Stimulated activated CD4-positive, alpha-beta T cell treated with anti-CD3 and anti-CD28 coated beads, Interleukin-12 subunit alpha, Interleukin-12 subunit beta, amount 100 ng/mL, for 4 hours (primary cell): ENCODE data around the gene YIPF1.
"Not testable (repeated sequence)": the region's sequence is repeated elsewhere in the genome, so short reads cannot be mapped to it uniquely, and the experiment has no call there.

Experiments used
- DNase-seq: peaks from one replicate; pipeline ENCODE4 v3.0.0-alpha.2; 2020

The YIPF1 gene

GRCh38 chr1:53837646-53837923 lies 52.0 kb downstream of the YIPF1 start:
- DNase-seq = no peak

GRCh38 chr1:53835491-53835890 lies 54.1 kb downstream of the YIPF1 start:
- no peak for DNase-seq

- DNase-seq = no peak
These were observed 54.8 kb downstream of the YIPF1 start for GRCh38 chr1:53834776-53835175.

- no peak for DNase-seq
These were observed 56.2 kb downstream of the YIPF1 start for GRCh38 chr1:53833393-53833792.

GRCh38 chr1:53826367-53826766 lies 63.2 kb downstream of the YIPF1 start:
- no peak for DNase-seq

DNA sequence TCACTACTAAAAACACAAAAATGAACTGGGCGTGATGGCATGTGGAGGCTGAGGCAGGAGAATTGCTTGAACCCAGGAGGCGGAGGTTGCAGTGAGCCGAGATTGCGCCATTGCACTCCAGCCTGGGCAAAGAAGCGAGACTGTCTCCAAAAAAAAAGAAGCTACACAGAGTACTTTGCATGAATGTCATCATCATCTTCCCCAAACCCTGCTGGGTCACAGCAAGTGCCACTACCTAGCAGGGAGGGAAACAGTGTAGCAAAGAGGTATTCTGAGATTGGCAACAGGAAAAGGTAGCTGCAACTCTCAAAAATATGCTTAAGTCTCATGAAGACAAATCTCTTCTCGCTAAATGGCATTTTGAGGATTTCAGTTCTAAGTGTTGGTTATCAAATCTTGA lies 64.3 kb downstream of the YIPF1 start:
- DNase-seq = no peak

DNA sequence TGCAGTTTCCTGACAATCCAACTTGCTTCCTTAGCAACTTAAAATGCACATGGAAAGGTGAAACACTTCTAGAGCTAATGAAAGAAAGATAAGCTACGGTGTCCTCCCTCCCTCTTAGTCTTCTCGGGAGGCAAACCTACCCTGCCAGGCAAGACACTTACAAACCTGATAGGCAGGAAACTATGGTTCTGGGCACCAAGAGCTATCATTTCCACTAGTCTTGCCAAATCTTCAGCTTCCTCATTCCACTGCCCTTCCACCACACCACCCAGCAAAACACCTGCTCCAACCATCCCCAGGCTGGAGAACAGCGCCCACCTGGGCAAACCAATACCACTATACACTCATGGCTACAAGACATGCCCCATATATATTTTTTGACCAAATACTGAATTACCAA lies 66.7 kb downstream of the YIPF1 start:
- no peak for DNase-seq

DNA sequence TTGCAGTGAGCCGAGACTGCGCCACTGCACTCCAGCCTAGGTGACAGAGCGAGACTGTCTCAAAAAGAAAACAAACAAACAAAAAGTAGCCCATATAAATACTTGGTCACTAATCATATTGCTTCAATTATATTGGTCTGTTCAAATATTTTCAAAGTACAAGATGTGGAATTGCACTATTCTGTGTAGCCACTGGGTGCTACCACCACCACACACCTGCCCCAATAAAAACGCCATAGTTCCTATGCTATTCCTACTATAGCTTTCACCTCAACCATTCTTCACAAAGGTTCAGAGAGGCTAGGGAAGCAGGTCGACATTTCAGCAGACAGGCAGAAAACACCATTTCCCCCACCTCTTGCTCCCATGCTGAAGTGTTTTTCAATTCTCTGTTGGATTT lies 68.2 kb downstream of the YIPF1 start:
- no peak for DNase-seq

DNA sequence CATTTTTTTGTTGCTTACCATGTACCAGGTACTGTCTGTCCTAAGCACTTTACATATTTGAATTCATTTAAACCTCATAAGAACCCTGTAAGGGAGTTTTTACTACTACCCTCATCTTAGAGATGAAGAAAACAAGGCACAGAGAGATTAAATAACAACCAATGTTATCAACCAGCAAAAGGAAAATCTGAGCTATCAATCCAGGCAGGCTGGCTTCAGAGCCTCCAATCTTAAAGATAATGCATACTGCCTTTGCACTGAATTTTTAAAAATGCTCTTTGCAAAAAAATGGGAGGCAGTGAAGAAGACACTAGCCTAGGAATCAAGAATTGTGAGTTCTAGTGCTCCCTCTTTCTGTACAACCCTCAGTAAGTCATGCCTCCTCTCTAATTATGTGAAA lies 70.2 kb downstream of the YIPF1 start:
- no peak for DNase-seq

DNA sequence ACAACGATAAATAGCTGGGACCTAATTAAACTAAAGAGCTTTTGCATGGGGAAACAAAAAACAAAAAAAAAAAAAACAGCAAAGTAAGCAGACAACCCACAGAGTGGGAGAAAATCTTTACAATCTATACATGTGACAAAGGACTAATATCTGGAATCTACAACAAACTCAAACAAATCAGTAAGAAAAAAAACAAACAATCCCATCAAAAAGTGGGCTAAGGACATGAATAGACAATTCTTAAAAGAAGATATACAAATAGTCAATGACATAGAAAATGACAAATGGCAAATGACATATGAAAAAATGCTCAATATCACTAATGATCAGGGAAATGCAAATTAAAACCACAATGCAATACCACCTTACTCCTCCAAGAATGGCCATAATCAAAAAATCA lies 73.0 kb downstream of the YIPF1 start:
- DNase-seq = not testable (repeated sequence)

- DNase-seq = not testable (repeated sequence)
These were observed 74.1 kb downstream of the YIPF1 start for GRCh38 chr1:53815484-53815883.

- peak; percentile 2 for DNase-seq
These were observed 78.2 kb downstream of the YIPF1 start for GRCh38 chr1:53811414-53811851.

DNA sequence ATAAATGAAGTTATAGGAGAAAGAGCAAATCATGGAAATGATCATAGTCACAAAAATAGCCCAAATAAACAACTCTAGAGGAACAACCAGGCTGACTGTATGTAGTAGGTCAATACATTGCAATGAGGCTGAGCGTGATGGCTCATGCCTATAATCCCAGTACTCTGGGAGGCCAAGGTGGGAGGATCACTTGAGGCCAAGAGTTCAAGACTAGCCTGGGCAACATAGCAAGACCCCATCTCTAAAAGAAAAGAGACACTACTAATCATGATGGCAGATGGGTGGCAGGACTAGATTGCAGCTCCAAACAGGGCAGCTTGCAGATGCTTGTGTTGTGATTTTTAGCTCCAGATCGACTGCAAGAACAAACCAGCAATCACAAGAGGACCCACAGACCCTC lies 79.1 kb downstream of the YIPF1 start:
- DNase-seq = no peak

DNA sequence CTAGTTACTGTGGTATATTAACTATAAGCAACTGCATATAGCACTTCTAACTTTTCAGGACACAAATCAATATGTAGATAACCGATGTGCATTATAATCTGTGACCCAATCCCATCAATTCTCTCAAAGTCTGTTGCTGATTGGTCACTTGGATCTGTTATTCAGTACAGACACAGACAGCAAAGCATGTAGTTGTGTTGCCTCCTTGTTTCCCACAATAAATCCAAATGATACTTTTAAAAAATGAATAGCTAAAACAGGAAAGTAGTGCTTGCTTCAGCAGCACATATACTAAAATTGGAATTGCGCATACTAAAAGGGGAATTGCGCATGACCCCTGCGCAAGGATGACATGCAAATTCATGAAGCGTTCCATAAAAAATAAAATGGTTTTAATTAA lies 79.6 kb downstream of the YIPF1 start:
- DNase-seq = no peak

DNA sequence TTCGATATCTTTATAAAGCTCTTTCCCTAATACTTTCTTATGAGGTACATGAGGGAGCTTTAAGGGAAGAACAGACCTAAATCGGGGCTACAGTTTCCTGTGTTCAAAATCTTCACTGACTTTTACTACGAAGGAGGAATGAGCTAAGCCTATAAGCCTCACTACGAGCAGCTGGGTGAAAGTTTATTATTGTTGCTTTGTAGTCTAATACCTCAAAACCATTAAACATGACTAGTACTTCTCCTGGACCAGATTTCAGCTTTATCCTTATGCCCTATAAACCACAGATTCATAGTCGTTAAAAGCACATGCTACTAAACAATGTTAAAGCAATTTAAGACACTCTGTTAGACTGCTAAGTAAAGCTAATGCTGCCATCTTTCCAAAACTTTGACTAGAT lies 81.7 kb downstream of the YIPF1 start:
- DNase-seq = no peak

DNA sequence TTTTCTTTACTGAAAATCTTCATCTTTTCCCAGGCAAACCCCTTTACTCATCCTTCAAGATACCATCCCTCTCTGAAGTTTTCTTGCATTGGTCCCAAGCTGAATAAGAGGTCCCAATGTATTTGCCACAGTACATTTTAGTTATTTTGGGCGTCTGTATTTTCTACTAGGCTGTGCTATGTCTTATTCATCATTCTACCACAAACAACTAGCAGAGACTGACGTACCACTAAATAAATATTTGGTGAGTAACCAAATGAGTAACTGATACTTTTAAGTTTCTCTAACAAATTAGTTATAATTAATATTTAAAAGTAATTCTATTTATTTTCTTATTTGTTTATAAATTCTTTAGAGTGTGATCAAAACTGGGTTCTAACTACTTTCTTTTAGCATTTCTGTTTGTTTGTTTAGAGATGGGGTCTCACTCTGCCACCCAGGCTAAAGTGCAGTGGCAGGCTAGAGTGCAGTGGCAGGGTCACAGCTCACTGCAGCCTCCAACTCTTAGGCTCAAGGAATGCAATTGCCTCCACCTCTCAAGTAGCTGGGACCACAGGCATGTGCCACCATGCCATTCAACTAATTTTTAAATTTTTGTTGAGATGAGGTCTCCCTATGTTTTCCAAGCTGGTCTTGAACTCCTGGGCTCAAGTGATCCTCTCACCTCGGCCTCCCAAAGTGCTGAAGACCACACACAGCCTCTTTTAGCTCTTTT lies 84.6 kb downstream of the YIPF1 start:
- DNase-seq = no peak

- DNase-seq = no peak
These were observed 85.4 kb downstream of the YIPF1 start for GRCh38 chr1:53804181-53804580.
